Central memory CD4-positive, alpha-beta T cell (primary cell): ENCODE results near the gene POLK.
"Not testable (repeated sequence)": the region's sequence is repeated elsewhere in the genome, so short reads cannot be mapped to it uniquely, and the experiment has no call there.

ENCODE experiments used
- DNase-seq: peaks from one replicate; pipeline ENCODE4 v3.0.0; 2022

POLK gene

GRCh38 chr5:75510836-75511434 is 756 bp upstream of the POLK start:
- DNase-seq = peak; percentile 8

DNA sequence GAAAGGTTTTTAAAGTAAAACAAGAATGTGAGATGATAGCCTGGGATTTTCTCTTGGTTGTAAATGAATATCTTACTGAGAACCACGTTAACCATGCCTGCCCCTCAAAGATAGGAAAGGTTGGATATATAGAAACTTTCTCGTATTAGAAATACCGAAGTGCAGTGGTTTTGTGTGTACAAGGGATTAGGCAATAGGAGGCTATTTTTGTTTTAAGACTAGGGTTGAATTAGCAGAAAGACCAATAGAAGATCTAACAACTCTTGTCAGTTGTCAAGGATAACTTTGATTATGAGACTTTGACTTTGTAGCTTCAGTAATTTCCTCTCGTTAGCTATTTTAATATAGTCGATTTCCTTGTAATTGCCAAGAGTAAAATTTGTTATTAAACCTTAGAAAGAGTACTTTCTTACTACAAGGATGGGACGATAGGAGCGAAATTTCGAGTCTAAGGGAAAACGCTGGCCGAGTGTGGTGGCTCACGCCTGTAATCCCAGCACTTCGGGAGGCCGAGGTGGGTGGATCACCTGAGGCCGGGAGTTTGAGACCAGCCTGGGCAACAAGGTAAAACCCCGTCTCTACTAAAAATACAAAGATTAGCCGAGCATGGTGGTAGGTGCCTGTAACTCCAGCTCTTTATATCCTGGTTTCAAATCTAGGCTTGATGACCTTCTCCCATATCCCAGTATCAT is 838 bp downstream of the POLK start:
- no peak for DNase-seq

DNA sequence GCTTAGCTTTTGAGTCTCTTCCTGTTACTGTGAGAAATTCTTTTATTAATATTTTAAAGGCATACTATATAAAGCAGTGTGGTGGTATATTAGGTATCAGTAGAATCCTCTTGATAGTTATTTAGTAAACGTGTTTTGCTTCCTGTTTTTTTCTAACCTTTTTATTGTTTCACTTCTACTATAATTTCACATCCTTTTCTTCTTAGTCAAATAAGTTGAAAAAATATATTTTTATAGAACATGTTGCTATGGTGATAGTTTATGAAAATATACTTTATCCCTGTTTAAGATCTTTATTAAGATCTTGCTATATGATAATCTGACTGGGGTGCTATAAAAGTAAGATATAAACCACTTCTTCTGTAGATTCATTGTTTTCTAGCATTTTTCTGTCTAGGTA is 2.1 kb downstream of the POLK start:
- DNase-seq = no peak

GRCh38 chr5:75514323-75514722 is 2.6 kb downstream of the POLK start:
- no peak for DNase-seq

- no peak for DNase-seq
These were observed 8.1 kb downstream of the POLK start for GRCh38 chr5:75519761-75520160.

- DNase-seq = no peak
These were observed 9.5 kb downstream of the POLK start for GRCh38 chr5:75521195-75521594.

DNA sequence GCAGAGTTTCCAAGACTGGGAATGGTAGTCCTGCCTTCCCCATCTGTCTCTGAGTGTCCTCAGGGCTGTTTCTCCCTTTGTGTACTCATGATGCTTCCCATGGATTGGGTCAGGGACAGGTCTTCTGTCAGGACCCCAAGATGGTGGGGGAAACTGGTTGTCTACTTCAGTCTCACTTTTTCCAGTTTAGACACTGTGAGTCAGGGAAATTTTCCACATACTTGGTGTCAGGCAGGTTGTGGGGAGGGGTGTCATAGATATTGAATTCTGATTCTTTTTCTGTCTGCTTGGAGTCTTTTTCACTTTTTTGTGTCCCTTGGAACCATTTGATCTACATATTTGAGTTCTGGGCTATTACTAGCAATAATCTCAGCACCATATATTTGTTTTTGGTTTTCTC is 10.3 kb downstream of the POLK start:
- no peak for DNase-seq

DNA sequence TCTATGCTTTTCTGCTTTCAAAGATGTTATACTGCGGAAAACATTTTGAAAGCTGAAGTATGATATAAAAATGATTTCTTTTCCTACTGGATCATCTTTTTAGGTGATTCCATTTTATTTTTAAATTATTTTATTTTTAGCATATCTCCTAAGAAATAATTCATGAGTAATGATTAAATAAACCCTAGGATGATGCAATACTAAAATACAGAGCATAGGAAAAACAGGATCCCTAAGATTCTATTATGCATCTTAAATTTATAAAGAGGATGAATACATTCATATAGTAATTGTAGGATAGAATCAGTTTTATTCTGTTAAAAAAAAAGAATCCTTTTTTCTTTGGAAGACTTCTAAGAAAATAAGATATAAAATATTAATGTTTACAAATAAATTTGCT is 10.9 kb downstream of the POLK start:
- DNase-seq = no peak

- no peak for DNase-seq
These were observed 11.6 kb downstream of the POLK start for GRCh38 chr5:75523275-75523674.

DNA sequence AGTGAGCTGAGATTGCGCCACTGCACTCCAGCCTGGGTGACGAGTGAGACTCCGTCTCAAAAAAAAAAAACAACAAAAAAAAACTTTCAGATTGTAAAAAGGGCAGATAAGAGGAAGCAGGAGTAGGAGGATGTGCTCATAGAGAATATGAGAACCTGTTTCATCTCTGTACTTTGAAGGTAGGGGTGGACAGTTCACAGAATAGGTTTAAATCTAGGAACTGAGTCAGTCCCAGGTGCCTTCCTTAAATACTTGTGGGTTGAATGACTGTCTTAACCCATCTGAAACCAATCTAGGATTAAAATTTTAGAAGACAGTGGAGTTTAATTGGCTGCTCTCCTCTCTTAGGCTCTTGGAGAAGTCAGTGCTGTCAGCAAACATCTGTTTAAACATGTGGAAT is 12.4 kb downstream of the POLK start:
- DNase-seq = no peak

DNA sequence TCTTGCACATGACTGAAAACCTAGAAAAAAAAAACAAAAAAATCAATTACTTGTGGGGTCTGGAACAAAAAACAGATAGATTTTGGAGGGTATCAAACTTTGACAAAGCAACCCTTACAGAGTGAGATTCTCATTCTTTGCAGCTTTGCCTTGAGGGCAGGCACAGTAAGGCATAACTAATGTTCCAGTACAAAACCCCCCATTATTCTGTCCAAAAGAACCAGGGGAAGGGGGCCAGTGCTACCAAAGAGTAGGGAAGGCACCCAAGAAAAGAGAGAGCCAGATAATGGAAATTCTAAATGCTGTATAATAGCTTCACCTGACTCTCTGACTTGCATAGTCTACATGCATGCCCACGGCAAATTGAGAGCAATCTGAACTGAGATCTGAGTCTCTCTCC is 12.9 kb downstream of the POLK start:
- no peak for DNase-seq

GRCh38 chr5:75525344-75525743 is 13.7 kb downstream of the POLK start:
- DNase-seq = no peak

DNA sequence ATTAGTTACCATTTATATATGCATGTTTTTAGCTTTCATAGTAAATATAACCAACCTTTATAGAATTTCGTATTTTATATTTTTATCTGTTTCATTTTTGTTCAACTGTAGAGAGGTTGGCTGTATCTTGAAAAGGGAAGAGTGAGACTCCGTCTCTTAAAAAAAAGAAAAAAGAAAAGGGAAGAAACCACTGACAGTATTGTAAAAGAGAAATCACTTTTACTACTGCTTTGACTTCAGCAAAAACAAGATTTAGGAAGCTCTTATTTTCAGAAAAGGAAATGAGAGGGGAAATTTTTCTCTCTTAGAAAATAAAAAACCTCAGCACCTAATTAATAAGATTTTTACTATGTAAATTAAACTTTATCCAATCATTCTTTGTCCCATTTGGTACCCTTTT is 14.4 kb downstream of the POLK start:
- DNase-seq = no peak

- no peak for DNase-seq
These were observed 17.5 kb downstream of the POLK start for GRCh38 chr5:75529185-75529584.

- DNase-seq = no peak
These were observed 20.5 kb downstream of the POLK start for GRCh38 chr5:75532190-75532589.

GRCh38 chr5:75533716-75534115 is 22.0 kb downstream of the POLK start:
- DNase-seq = not testable (repeated sequence)

- DNase-seq = no peak
These were observed 23.0 kb downstream of the POLK start for GRCh38 chr5:75534734-75535133.

GRCh38 chr5:75536147-75536546 is 24.5 kb downstream of the POLK start:
- DNase-seq = no peak

GRCh38 chr5:75536694-75537360 is 25.1 kb downstream of the POLK start:
- DNase-seq = no peak

DNA sequence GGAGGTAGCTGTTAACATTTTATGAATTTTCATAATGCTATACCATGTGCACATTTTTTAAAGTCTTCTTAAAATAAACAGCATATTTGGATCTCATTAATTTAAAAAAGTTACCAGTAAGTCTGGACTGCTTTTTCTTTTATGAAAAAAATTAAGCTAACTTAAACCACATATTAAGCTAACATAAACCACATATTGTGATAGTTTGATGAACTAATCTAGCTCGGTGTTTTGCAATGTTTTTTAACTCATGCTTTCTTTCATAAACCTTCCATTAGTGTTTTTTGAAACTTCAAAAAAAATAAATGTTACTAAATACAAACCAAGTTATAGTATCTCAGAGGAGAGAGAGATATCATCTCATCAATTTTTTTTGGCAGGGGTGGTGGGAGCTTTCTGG is 26.5 kb downstream of the POLK start:
- DNase-seq = no peak

- no peak for DNase-seq
These were observed 33.4 kb downstream of the POLK start for GRCh38 chr5:75545131-75545530.

DNA sequence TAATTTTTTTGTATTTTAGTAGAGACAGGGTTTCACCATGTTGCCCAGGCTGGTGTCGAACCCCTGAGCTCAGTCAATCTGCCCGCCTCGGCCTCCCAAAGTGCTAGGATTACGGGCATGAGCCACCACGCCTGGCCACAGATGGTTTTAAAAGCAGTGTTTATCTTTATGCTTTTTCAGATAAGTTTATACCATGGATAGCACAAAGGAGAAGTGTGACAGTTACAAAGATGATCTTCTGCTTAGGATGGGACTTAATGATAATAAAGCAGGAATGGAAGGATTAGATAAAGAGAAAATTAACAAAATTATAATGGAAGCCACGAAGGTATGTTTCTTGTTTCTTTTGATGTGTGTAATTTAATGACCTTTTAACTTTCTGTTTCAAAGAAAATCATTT is 35.1 kb downstream of the POLK start:
- no peak for DNase-seq

- DNase-seq = no peak
These were observed 36.1 kb downstream of the POLK start for GRCh38 chr5:75547812-75548211.

- no peak for DNase-seq
These were observed 38.9 kb downstream of the POLK start for GRCh38 chr5:75550597-75550996.
